Tibial nerve (tissue), 4 donors: Measurements from ENCODE around the gene R3HCC1L. TPM values are rescaled to one million over a fixed set of nuclear protein-coding genes. Genes with fewer than 3 reads are reported as not detected.

Source experiments
- DNase-seq, 2 donors: peaks; one replicate each; pipeline ENCODE4 v3.0.0-alpha.2; 2019; ENCODE audit warnings: low spot score in 2 of 2
- H3K27ac ChIP-seq, 4 donors: fragments of 200-600 bp; sonication (generic) in 3 of 4; one replicate each; pipeline ENCODE4 v1.5.1; 2017 to 2019; ENCODE audit warnings: mild to moderate bottlenecking in 1 of 4
- H3K27me3 ChIP-seq, 2 donors: fragments of 200-600 bp; sonication (generic) in 1 of 2; one replicate each; pipeline versions ENCODE4 v1.5.1 to v1.6.0; 2017 to 2019
- H3K36me3 ChIP-seq, 3 donors: fragments of 200-600 bp; sonication (generic); one replicate each; pipeline ENCODE4 v1.5.1; 2018 to 2019
- H3K4me1 ChIP-seq, 4 donors: fragments of 200-600 bp; sonication (generic) in 3 of 4; one replicate each; pipeline ENCODE4 v1.5.1; 2017 to 2019
- H3K4me3 ChIP-seq, 4 donors: fragments of 200-600 bp; sonication (generic) in 3 of 4; one replicate each; pipeline ENCODE4 v1.5.1; 2017 to 2019; ENCODE audit warnings: mild to moderate bottlenecking in 1 of 4, moderate library complexity in 1 of 4
- H3K9me3 ChIP-seq, 4 donors: fragments of 200-600 bp; sonication (generic) in 3 of 4; one replicate each; pipeline ENCODE4 v1.5.1; 2017 to 2019
- CTCF ChIP-seq, 5 experiments: fragments of 200-600 bp in 3 of 5; fragments of 450-650 bp in 2 of 5; sonication (generic) in 3 of 5; IDR thresholded peaks; one replicate each; pipeline ENCODE4 v1.5.1; 2016 to 2019; ENCODE audit warnings: antibody characterized with exemption in 5 of 5, mild to moderate bottlenecking in 3 of 5, moderate library complexity in 2 of 5
- EP300 ChIP-seq, 2 donors: sonication (generic); formaldehyde crosslinking; IDR thresholded peaks; one replicate each; pipeline ENCODE4 v1.6.1; 2017; ENCODE audit warnings: antibody characterized with exemption in 2 of 2, mild to moderate bottlenecking in 1 of 2
- POLR2A ChIP-seq, 2 donors: fragments of 450-650 bp; IDR thresholded peaks; one replicate each; pipeline ENCODE4 v1.6.1; 2017; ENCODE audit warnings: antibody characterized with exemption in 2 of 2, mild to moderate bottlenecking in 2 of 2, moderate library complexity in 2 of 2
- WGBS, 2 donors: methylation state at CpG; one replicate each; pipeline ENCODE4 v1.1.5; 2018; 5-methylcytosine and 5-hydroxymethylcytosine counted together
- total RNA-seq, 4 donors: library from RNA; depleted of rRNA; stranded (reverse); fragments of >200 nt; gene quantifications; one replicate each; pipeline ENCODE4 v1.1.0, GENCODE V29; 2016

R3HCC1L gene
- total RNA-seq, 4 donors from 2014 or later, result 10.8 to 15.1 (median 13.5) TPM

GRCh38 chr10:98257198-98257597 lies 122.7 kb downstream of the R3HCC1L start:
- peaks cover 0 to 17% (median 0%) of the 10 kb centered on the region in 4 donors for H3K4me1 ChIP-seq
- no peak for DNase-seq
- no peaks in the 10 kb centered on the region for H3K9me3 ChIP-seq
- no peak overlapping the region for H3K27ac ChIP-seq
- no peak overlapping the region for H3K4me3 ChIP-seq
- H3K27me3 ChIP-seq, result no peaks in the 10 kb centered on the region
- TF ChIP-seq CTCF (IDR thresholded peaks at IDR 0.05) (no peak), EP300 (IDR thresholded peaks at IDR 0.05) (no peak), POLR2A (IDR thresholded peaks at IDR 0.05) (no peak)
- 79 to 85% methylated on average over 7 to 12 of the region's 12 CpGs for WGBS, 2 donors
- H3K36me3 ChIP-seq, result peaks cover 0 to 86% (median 0%) of the 10 kb centered on the region in 3 donors

DNA sequence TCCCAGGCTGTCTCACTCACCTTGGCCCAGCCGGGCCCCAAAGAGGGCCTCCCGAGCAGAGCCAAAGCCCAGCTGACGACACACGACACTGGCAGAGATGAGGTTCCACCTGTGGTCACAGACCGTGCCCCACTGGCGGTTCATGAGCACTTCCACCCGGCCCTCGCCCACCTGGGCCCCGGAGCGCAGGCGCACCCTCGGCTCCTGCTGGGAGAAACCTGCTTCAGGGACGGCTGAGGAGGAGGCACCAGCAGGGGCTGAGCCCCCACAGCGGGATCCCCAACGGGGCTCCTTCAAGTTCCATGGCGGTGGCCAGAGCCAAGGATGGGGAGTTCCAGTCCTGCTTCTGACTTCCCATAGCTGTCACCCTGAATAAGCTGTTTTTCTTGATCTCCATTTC lies 123.5 kb downstream of the R3HCC1L start:
- no peak for DNase-seq
- no peaks in the 10 kb centered on the region for H3K27me3 ChIP-seq
- TF ChIP-seq EP300 (IDR thresholded peaks at IDR 0.05) (no peak), POLR2A (IDR thresholded peaks at IDR 0.05) (no peak), CTCF (IDR thresholded peaks at IDR 0.05) (no peak)
- no peak overlapping the region for H3K27ac ChIP-seq
- peaks cover 0 to 86% (median 0%) of the 10 kb centered on the region in 3 donors for H3K36me3 ChIP-seq
- H3K4me1 ChIP-seq, result peaks cover 0 to 21% (median 0%) of the 10 kb centered on the region in 4 donors
- H3K4me3 ChIP-seq, result no peak overlapping the region
- no peaks in the 10 kb centered on the region for H3K9me3 ChIP-seq
- 86 to 94% methylated on average over 9 to 16 of the region's 16 CpGs for WGBS, 2 donors

DNA sequence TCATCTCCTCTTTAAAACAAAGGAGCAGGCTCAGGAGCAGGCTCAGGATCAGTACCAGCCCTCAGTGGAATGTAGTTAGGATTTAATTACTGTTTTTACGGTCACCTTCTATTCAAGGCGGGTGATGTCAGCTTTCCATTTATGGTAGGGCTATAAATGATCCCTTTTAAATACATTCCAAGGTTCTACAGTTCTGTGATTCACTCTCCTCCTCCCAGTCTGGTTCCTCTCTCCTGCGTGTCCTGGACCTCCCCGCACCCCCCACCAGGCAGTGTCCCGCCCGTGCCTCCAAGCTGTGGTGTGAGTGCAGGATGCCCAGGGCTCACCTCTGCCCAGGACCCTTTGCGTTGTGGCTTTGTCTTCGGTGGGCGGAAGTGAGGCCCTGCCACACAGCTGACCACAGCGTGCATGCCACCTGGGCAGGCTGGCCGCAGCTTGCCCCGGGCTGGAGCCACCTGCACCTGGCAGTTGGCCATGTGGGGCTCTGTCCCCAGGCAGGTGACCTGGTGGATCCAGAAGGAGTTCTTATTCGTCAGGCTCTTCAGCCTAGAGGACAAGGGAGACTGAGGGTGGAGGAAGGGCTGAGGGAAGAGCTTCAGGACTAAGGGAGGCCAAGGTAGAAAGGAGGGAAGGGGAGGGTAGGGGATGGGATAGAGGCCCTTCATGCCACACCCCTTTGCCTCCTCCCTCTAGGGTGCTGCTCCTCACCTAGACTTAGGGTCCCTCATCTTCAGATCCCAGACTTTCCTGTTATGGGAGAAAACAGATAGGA lies 124.4 kb downstream of the R3HCC1L start:
- Histone ChIP-seq H3K4me3 (no peak overlapping the region), H3K27me3 (no peaks in the 10 kb centered on the region), H3K9me3 (no peaks in the 10 kb centered on the region), H3K27ac (no peak overlapping the region), H3K36me3 (peaks cover 0 to 77% (median 0%) of the 10 kb centered on the region in 3 donors), H3K4me1 (peaks cover 0 to 21% (median 0%) of the 10 kb centered on the region in 4 donors)
- no peak for DNase-seq
- WGBS, 2 donors, result 76% methylated on average over 13 of the region's 13 CpGs
- no peak for TF ChIP-seq EP300 (IDR thresholded peaks at IDR 0.05)
- no peak for TF ChIP-seq POLR2A (IDR thresholded peaks at IDR 0.05)
- TF ChIP-seq CTCF (IDR thresholded peaks at IDR 0.05), result no peak

- Histone ChIP-seq H3K27me3 (no peaks in the 10 kb centered on the region), H3K36me3 (peaks cover 0 to 78% (median 0%) of the 10 kb centered on the region in 3 donors), H3K4me1 (peaks cover 0 to 22% (median 0%) of the 10 kb centered on the region in 4 donors), H3K9me3 (no peaks in the 10 kb centered on the region), H3K4me3 (no peak overlapping the region), H3K27ac (peak overlapping the region in 1 of 4 donors; percentile 55)
- TF ChIP-seq EP300 (IDR thresholded peaks at IDR 0.05), result no peak
- TF ChIP-seq CTCF (IDR thresholded peaks at IDR 0.05), result no peak
- no peak for TF ChIP-seq POLR2A (IDR thresholded peaks at IDR 0.05)
- no peak for DNase-seq
- WGBS, 2 donors, result 64 to 74% methylated on average over 14 of the region's 14 CpGs
Measured at GRCh38 chr10:98259606-98260315, 125.3 kb downstream of the R3HCC1L start.

DNA sequence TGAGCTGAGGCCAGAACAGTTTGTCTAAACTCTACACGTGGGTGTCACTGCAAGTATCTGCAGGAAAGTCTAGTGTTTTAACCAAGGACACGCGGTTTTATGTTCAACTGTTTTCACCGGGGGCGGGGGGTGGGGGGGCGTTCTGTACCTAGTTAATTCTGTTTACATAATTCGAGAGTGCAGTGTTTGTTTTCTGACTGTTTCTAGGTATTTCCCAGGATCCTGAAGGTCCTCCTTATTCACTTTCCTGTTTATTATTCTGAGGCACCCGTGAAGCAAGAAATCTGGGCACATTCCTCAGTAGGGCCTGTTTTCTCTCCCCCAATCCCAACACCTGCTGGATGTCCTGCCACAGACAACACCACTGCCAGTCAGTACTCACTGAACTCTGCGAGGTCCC lies 125.9 kb downstream of the R3HCC1L start:
- DNase-seq, result no peak
- no peaks in the 10 kb centered on the region for H3K27me3 ChIP-seq
- peak overlapping the region in 1 of 4 donors; percentile 55 for H3K27ac ChIP-seq
- H3K4me3 ChIP-seq, result no peak overlapping the region
- H3K4me1 ChIP-seq, result peaks cover 0 to 28% (median 0%) of the 10 kb centered on the region in 4 donors
- 51 to 55% methylated on average over 9 of the region's 9 CpGs for WGBS, 2 donors
- TF ChIP-seq EP300 (IDR thresholded peaks at IDR 0.05) (no peak), POLR2A (IDR thresholded peaks at IDR 0.05) (no peak), CTCF (IDR thresholded peaks at IDR 0.05) (no peak)
- peaks cover 0 to 74% (median 0%) of the 10 kb centered on the region in 3 donors for H3K36me3 ChIP-seq
- H3K9me3 ChIP-seq, result no peaks in the 10 kb centered on the region
